ENCODE data around the gene ZC3H4. TPM values are rescaled to one million over a fixed set of nuclear protein-coding genes. Genes with fewer than 3 reads are reported as not detected.

The ZC3H4 gene
- total and polyA plus RNA-seq, 9 of the 15 experiments (the other 6 are each of a cell fraction or from before 2014, with no cell fraction given) = 2.2 to 75.6 (median 18.3) TPM

DNA sequence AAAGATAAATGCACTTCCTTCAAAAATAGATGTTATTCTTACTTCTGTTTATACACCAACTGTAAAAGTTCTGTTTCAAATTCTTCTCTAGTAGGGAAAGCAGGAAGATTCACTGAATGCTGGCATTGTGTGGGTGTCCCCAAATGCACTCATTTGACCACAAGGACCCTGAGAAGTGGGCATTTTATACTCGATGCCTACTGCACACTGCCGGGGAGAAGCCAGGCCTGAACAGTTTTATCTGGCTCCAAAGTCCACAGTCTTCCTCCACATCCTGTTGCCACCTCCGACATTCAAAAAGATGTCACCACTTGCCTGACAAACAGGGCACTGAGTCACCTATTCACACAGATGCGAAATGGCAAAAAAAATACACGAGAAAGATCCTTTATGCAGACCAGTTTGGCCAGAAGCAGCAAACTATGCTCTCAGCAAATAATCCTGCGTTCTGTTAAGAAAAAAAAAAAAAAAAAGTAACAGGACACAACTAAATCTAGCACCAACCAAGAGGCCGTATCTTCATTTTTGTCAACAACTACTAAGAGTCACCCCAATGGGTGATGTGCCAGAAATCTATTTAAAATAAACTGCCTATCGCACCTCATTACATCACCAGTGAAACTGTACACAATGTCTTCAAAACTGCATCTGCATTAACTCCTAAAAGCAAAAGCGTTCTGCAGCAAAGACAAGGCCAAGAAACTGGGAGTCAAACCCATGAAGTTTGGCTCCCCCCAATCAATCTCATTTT, 6.2 kb downstream of the ZC3H4 start (continued):
- 0 out of 4 replicates have a peak, but pooled peaks of 1 of the 2 experiments have one; percentile 6 for TF ChIP-seq FOXA3 (CRISPR knock-in tag; conservative IDR thresholded peaks at IDR 0.05 in 1 of 2, IDR thresholded peaks at IDR 0.05 in 1 of 2)
- TF ChIP-seq SMARCE1 (IDR thresholded peaks at IDR 0.05) = 0 out of 2 replicates have a peak, but pooled peaks have one; percentile 29
- no peak for TF ChIP-seq HDAC6 (IDR thresholded peaks at IDR 0.05; ENCODE audit: low read depth, low read length)
- peak; percentile 34; the same call in 1 of the 2 replicates for TF ChIP-seq SMARCA4 (IDR thresholded peaks at IDR 0.05)
- 0 out of 2 replicates have a peak, but pooled peaks have one; percentile 14 for TF ChIP-seq POLR2H (tag; IDR thresholded peaks at IDR 0.05; ENCODE audit: low read depth)
- 0 out of 2 replicates have a peak, but pooled peaks have one; percentile 8 for TF ChIP-seq CEBPG (CRISPR knock-in tag; IDR thresholded peaks at IDR 0.05)
- peak in 1 of 2 experiments; percentile 35; a peak in 1 of 4 replicates for TF ChIP-seq CEBPG (tag; conservative IDR thresholded peaks at IDR 0.05 in 1 of 2, IDR thresholded peaks at IDR 0.05 in 1 of 2)
- peak; percentile 60 for TF ChIP-seq ZFX (CRISPR knock-in tag; IDR thresholded peaks at IDR 0.05)
- peak; percentile 8; the same call in 1 of the 2 replicates for TF ChIP-seq TAF7 (tag; IDR thresholded peaks at IDR 0.05)
- no peak for TF ChIP-seq LEF1 (IDR thresholded peaks at IDR 0.05)
- TF ChIP-seq, protein P1, sequence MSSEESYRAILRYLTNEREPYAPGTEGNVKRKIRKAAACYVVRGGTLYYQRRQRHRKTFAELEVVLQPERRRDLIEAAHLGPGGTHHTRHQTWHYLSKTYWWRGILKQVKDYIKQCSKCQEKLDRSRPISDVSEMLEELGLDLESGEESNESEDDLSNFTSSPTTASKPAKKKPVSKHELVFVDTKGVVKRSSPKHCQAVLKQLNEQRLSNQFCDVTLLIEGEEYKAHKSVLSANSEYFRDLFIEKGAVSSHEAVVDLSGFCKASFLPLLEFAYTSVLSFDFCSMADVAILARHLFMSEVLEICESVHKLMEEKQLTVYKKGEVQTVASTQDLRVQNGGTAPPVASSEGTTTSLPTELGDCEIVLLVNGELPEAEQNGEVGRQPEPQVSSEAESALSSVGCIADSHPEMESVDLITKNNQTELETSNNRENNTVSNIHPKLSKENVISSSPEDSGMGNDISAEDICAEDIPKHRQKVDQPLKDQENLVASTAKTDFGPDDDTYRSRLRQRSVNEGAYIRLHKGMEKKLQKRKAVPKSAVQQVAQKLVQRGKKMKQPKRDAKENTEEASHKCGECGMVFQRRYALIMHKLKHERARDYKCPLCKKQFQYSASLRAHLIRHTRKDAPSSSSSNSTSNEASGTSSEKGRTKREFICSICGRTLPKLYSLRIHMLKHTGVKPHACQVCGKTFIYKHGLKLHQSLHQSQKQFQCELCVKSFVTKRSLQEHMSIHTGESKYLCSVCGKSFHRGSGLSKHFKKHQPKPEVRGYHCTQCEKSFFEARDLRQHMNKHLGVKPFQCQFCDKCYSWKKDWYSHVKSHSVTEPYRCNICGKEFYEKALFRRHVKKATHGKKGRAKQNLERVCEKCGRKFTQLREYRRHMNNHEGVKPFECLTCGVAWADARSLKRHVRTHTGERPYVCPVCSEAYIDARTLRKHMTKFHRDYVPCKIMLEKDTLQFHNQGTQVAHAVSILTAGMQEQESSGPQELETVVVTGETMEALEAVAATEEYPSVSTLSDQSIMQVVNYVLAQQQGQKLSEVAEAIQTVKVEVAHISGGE (CRISPR knock-in tag; IDR thresholded peaks at IDR 0.05) = peak in 1 of 3 experiments; percentile 54; a peak in 1 of 6 replicates
- peak; percentile 53; the same call in 1 of the 2 replicates for TF ChIP-seq BACH1 (tag; IDR thresholded peaks at IDR 0.05)
- no peak for TF ChIP-seq SRSF9 (IDR thresholded peaks at IDR 0.05; ENCODE audit: borderline replicate concordance, low read depth, low read length)
- TF ChIP-seq, protein P2, sequence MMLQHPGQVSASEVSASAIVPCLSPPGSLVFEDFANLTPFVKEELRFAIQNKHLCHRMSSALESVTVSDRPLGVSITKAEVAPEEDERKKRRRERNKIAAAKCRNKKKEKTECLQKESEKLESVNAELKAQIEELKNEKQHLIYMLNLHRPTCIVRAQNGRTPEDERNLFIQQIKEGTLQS (IDR thresholded peaks at IDR 0.05) = peak; percentile 47; the same call in 1 of the 2 replicates
- TF ChIP-seq, protein P2 (CRISPR knock-in tag; conservative IDR thresholded peaks at IDR 0.05) = no peak
- 0 out of 3 replicates have a peak, but pooled peaks of 1 of the 2 experiments have one; percentile 4 for TF ChIP-seq CBX3 (IDR thresholded peaks at IDR 0.05; ENCODE audit: borderline replicate concordance in 1 of 2, low read length in 2 of 2)
- no peak for TF ChIP-seq HNRNPH1 (optimal IDR thresholded peaks at IDR 0.05; ENCODE audit: low read depth, low read length)
- TF ChIP-seq FOSL1 (tag; conservative IDR thresholded peaks at IDR 0.05) = no peak
